NCI-H146 treated with DMSO at 0.1 percent for 48 hours (cell line): Measurements from ENCODE around the gene USH1C.

Source experiments
- DNase-seq: peaks from one replicate; lab custom pipeline; 2025; ENCODE audit not compliant: unreplicated experiment; lab: John Stamatoyannopoulos, UW

Gene USH1C

GRCh38 chr11:17550450-17551346 is 6.5 kb upstream of the USH1C start:
- no peak for DNase-seq

- DNase-seq: no peak
These were observed 4.2 kb upstream of the USH1C start for GRCh38 chr11:17548444-17548843.

- no peak for DNase-seq
These were observed 3.7 kb upstream of the USH1C start for GRCh38 chr11:17547932-17548331.

- DNase-seq: peak; percentile 76
These were observed 2.9 kb upstream of the USH1C start, which contains the start of gene OTOG for GRCh38 chr11:17547051-17547577. OTOG (plus strand) TSS chr11:17547259; CDS start chr11:17547373, 114 bp downstream.

- no peak for DNase-seq
These were observed 2.0 kb upstream of the USH1C start for GRCh38 chr11:17546240-17546639.

- DNase-seq: no peak
These were observed 539 bp downstream of the USH1C start for GRCh38 chr11:17543574-17544180.

GRCh38 chr11:17543041-17543440 is 1.2 kb downstream of the USH1C start:
- no peak for DNase-seq

GRCh38 chr11:17542249-17542648 is 2.0 kb downstream of the USH1C start:
- no peak for DNase-seq

GRCh38 chr11:17541330-17541885 is 2.8 kb downstream of the USH1C start:
- DNase-seq: no peak

- DNase-seq: no peak
These were observed 3.4 kb downstream of the USH1C start for GRCh38 chr11:17540807-17541206.

- peak; percentile 35 for DNase-seq
These were observed 5.5 kb downstream of the USH1C start for GRCh38 chr11:17538731-17539130.

GRCh38 chr11:17538054-17538453 is 6.2 kb downstream of the USH1C start:
- no peak for DNase-seq

- DNase-seq: no peak
These were observed 7.0 kb downstream of the USH1C start for GRCh38 chr11:17537261-17537660.

GRCh38 chr11:17535488-17535887 is 8.7 kb downstream of the USH1C start:
- no peak for DNase-seq

- no peak for DNase-seq
These were observed 10.3 kb downstream of the USH1C start for GRCh38 chr11:17533778-17534415.

GRCh38 chr11:17533341-17533740 is 10.9 kb downstream of the USH1C start:
- no peak for DNase-seq

GRCh38 chr11:17532784-17533183 is 11.4 kb downstream of the USH1C start:
- DNase-seq: no peak

- DNase-seq: peak; percentile 36
These were observed 12.5 kb downstream of the USH1C start for GRCh38 chr11:17531636-17532113.

GRCh38 chr11:17531071-17531600 is 13.1 kb downstream of the USH1C start:
- peak; percentile 88 for DNase-seq

- DNase-seq: no peak
These were observed 14.4 kb downstream of the USH1C start for GRCh38 chr11:17529844-17530185.
